HG02870 (cell line): ENCODE results near the gene OR12D3.
"Not testable (repeated sequence)": the region's sequence is repeated elsewhere in the genome, so short reads cannot be mapped to it uniquely, and the experiment has no call there.

Experiments
- ATAC-seq: cut with Tn5 transposase; IDR thresholded peaks from one replicate; pipeline ENCODE4 v1.9.1; 2021; ENCODE audit warnings: mild to moderate bottlenecking, moderate library complexity; ENCODE audit not compliant: unreplicated experiment

OR12D3 gene, protein sequence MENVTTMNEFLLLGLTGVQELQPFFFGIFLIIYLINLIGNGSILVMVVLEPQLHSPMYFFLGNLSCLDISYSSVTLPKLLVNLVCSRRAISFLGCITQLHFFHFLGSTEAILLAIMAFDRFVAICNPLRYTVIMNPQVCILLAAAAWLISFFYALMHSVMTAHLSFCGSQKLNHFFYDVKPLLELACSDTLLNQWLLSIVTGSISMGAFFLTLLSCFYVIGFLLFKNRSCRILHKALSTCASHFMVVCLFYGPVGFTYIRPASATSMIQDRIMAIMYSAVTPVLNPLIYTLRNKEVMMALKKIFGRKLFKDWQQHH

GRCh38 chr6:29375191-29375590 lies at the start of gene OR12D3:
Gene OR12D3 (minus strand): TSS chr6:29375291. CDS start chr6:29375287, 4 bp downstream.
- no peak for ATAC-seq

DNA sequence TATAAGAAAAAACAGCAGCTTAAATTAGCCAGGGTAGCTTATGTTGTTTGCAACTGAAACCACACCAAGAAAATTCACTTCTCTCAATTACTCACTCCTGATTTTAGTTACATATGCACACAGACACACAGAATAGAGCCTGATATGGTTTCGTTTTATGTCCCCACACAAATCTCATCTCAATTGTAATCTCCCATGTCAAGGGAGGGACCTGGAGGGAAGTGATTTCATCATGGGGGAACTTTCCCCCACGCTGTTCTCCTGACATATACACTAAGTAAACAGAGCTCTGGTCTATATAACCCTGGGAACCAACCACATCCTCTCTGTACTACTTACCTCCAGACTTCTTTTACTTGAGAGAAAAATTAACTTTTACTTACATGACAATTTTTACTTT lies 49.5 kb upstream of the OR12D3 start:
- ATAC-seq = no peak

DNA sequence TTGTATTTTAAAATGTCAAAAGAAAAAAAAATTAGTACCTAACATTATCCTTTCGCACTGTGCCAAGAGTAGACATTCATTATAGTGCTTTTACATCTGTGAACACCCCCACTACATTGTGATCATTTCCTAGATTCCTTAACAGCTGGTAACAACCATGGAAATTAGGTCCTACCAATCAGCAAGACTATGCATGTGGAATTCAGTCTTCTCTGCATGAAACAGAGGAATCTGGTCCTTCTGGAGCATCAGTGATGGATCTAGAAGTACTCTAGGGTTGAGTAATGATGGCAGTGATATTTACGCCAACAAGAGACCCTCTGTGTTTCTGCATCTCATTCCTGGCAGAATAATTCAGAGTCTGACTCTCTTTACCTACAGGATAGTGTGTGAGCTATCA lies 49.1 kb upstream of the OR12D3 start:
- no peak for ATAC-seq

DNA sequence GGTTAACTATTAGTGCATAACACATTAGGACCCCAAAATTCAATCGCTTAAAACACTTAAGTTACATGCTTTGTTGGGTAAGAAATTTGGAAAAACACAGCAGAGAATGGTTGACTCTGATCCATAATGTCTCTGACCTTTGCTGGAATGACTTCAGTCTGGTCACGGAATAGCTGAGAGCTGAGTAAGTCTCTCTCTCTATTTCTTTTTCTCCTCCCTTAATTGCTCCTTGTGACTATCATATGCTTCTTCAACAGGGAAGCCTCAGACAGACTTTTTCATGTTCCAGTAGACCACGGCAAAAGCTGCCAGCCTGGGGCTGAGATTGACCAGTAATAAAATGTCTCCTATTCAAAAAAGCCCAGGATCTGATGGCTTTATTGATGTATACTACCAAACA lies 44.4 kb upstream of the OR12D3 start:
- ATAC-seq = no peak

- no peak for ATAC-seq
Observed at GRCh38 chr6:29414588-29414987, 39.5 kb upstream of the OR12D3 start, which contains the start of gene OR12D1. Gene OR12D1 (plus strand): TSS chr6:29414928.

DNA sequence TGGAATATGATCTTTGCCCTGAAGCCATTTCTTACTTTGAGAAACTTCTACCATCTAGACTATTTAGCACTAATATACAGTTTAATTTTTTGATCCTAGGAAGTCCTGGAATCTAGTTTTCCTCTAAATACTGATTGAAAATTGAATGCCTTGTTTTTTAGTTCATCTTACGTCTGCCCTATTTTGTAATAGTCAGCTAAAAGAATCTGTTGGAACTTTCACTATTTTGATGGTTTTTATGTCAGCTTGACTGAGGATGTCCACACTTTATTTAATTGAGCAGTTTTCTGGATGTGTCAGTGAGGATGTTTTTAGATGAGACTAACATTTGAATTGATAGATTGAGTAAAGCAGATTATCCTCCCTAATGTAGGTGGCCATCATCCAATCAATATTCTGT lies 28.7 kb upstream of the OR12D3 start:
- ATAC-seq = no peak

DNA sequence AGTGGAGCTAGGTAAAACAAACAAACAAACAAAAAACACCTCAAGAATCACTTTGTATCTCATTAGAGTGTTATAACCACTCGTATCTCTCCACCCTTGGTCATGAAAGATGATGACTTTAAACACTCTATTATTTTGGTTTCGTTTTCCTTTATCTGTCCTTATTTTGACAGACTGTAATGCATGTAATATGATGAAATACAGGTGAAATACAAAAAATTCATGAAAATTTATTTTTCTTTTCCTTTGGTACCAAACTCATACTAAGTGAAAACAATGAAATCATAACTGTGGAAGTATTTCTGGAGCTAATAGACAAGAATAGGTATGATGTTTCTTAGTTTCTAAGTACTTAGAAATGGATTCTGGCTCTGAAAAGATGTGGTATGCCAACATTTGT lies 24.4 kb upstream of the OR12D3 start:
- ATAC-seq = no peak

DNA sequence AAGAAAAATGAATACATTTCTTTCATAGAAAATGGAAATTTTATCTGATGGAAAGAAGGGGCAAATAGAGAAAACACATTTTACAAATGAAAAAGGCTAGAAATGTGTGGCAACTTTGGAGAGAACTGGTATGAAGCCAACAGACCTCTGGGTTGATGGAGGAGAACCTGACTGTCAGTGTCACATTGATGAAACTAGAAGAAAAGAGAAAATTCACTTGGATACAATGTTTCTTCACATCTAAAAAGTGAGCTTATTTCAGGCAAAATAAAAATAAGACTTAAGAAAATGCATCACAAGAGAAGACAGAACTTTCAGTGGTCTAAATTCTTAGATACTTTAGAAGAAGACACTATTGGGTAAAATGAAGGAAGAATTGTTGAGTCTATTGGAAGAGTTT lies 20.2 kb upstream of the OR12D3 start, which contains the start of gene OR12D2:
TSS of gene OR12D2 (plus strand) at position 301 of the 400 bp plus-strand sequence. CDS start 1,069 bp downstream, outside the sequence.
- no peak for ATAC-seq

DNA sequence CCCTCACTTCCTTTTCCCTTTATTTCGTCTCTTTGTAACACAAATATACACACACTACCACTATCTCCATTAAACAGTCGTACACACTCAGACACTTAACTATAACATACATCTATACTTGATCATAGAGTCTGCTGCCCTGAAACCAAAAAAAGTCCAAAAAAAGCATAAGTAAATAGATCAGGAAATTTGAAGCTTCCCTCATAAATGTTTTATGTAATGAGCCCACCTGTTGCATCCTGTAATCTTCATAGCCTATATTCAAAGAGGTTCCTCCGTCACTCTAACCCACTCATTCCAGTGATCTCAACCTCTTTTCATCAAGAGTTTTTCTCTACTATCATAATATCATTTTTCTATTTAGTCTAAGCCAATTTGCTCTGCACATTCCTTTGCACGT lies 13.4 kb upstream of the OR12D3 start:
- no peak for ATAC-seq

DNA sequence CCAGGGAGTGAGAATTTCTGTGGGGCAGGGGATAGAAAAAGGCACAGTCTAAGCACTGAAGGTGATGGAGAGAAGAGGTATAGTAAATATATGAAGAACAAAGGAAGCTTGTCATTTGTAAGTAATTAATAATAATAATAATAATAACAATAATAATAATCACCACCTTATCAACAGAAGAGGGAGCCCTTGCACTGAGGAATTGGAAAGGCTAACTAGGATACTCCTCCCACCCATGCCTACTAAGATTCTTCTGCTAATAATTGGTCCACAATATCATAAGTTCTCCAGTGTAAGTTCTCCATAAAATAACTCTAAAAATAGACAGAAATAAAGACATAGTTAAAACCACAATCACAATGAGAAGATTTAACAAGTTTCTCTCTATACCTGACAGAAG lies 912 bp upstream of the OR12D3 start:
- ATAC-seq = no peak

- ATAC-seq = no peak
Observed at GRCh38 chr6:29368765-29369164, 6.3 kb downstream of the OR12D3 start, which contains the start of gene OR5V1. Gene OR5V1 (minus strand): TSS chr6:29368865. CDS start chr6:29356195, 12,670 bp downstream.

DNA sequence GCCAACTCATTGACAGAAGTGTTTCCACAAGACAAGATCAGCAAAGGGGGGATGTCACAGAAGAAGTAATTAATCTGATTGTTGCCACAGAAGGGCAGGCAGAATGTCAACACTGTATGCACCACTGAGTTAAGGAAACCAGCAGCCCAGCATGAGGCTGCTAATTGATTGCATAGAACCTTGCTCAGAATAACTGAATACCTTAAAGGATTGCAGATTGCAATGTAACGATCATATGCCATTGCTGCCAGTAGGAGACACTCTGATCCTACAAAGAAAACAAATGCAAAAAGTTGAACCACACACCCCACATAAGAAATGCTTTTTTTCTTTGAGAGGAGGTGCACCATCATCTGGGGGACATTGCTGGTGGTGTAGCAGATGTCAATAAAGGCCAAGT lies 19.5 kb downstream of the OR12D3 start:
- no peak for ATAC-seq

DNA sequence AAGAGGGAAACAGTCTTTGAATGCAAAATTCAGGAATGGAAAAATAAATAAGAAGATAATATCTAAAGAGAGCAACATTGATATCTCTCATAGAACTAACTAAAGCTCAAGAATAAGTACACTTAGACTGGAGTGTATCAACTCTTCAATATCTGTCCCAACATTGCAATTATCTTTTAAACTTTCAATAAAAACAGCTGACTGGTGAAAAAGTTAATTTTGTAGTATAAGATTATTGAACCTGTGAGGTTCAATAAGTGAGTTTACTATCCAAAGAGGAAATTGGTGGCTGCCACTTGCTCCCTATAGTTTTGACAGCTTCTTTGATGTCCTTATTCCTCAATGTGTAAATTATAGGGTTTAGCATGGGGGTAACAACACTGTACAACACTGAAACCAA lies 20.1 kb downstream of the OR12D3 start:
- ATAC-seq = no peak

- not testable (repeated sequence) for ATAC-seq
Observed at GRCh38 chr6:29349348-29349747, 25.7 kb downstream of the OR12D3 start.

- ATAC-seq = no peak
Observed at GRCh38 chr6:29345380-29345779, 29.7 kb downstream of the OR12D3 start.

DNA sequence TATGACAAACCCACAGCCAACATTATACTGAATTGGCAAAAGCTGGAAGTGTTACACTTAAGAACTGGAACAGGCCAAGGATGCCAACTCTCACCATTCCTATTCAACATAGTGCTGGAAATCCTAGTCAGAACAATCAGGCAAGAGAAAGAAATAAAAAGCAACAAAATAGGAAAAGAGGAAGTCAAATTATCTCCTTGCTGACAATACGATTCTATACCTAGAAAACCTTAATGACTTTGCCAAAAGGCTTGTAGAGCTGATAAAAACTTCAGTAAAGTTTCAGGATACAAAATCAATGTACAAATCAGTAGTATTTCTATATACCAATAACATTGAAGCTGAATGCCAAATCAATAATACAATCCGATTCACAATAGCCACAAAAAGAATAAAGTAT lies 38.8 kb downstream of the OR12D3 start:
- ATAC-seq = no peak

- no peak for ATAC-seq
Observed at GRCh38 chr6:29332676-29333075, 42.4 kb downstream of the OR12D3 start.

DNA sequence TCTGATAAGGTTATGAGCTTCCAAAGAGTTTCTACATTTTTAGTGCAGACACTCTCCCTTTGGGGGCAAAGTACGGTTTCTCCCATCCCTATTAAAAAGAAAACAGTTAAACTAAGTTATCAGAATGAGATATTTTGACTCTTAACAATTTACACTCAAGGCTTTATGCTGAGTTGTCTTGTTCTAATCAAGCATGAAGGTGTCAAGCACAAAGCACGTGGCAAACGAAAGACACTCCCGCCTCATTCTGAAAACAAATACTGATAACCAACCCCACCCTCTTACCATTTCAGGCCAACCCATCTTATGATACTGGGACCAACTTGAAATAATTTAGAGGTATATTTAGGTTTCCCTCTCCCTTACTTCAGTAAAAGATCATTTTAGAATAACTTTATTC lies 49.3 kb downstream of the OR12D3 start:
- no peak for ATAC-seq
